ENCODE measurements around the gene SEPTIN10.

SEPTIN10 gene

GRCh38 chr2:109545828-109546713 lies 67.7 kb downstream of the SEPTIN10 start (continued):
- TF ChIP-seq YY1 (tag by site-specific recombination; IDR thresholded peaks at IDR 0.05) = no peak
- no peak for TF ChIP-seq ZNF350 (tag by site-specific recombination; IDR thresholded peaks at IDR 0.05)

GRCh38 chr2:109542384-109542783 lies 71.4 kb downstream of the SEPTIN10 start:
- no peak overlapping the region for H3K27ac ChIP-seq (ENCODE audit: extremely low read depth, low read depth, low read length)
- ChIA-PET POLR2A (no interaction called here), CTCF (interaction anchor here (3.3 to 6.4 kb wide), 2 partner anchors 66 to 193 kb away, joined by 18 to 76 read pairs; no protein-coding TSS in a partner anchor)
- no peaks in the 10 kb centered on the region for H3K9me3 ChIP-seq (ENCODE audit: control insufficient read depth, insufficient read depth, low read depth, low read length)
- H3K4me1 ChIP-seq (ENCODE audit: control insufficient read depth, insufficient read depth, low read length) = no peaks in the 10 kb centered on the region
- TF ChIP-seq ZNF791 (tag by site-specific recombination; IDR thresholded peaks at IDR 0.05) = no peak
- TF ChIP-seq ZNF202 (tag by site-specific recombination; IDR thresholded peaks at IDR 0.05; ENCODE audit: borderline replicate concordance) = no peak
- TF ChIP-seq, protein P1, sequence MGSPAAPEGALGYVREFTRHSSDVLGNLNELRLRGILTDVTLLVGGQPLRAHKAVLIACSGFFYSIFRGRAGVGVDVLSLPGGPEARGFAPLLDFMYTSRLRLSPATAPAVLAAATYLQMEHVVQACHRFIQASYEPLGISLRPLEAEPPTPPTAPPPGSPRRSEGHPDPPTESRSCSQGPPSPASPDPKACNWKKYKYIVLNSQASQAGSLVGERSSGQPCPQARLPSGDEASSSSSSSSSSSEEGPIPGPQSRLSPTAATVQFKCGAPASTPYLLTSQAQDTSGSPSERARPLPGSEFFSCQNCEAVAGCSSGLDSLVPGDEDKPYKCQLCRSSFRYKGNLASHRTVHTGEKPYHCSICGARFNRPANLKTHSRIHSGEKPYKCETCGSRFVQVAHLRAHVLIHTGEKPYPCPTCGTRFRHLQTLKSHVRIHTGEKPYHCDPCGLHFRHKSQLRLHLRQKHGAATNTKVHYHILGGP (tag by site-specific recombination; IDR thresholded peaks at IDR 0.05) = no peak
- no peak for TF ChIP-seq ZNF140 (tag by site-specific recombination; IDR thresholded peaks at IDR 0.05)
- TF ChIP-seq ZNF623 (tag by site-specific recombination; IDR thresholded peaks at IDR 0.05) = no peak
- no peak for TF ChIP-seq FEZF1 (tag by site-specific recombination; IDR thresholded peaks at IDR 0.05)
- no peak for TF ChIP-seq ZNF777 (tag by site-specific recombination; IDR thresholded peaks at IDR 0.05; ENCODE audit: borderline replicate concordance)
- peaks cover 0 to 4% of the 10 kb centered on the region in 2 experiments; a peak in 1 of 3 replicates for H3K36me3 ChIP-seq (ENCODE audit: control insufficient read depth in 2 of 2, insufficient read depth in 1 of 2, low read length in 2 of 2)
- H3K4me3 ChIP-seq (ENCODE audit: low read depth, low read length) = no peak overlapping the region

GRCh38 chr2:109538546-109538945 lies 75.2 kb downstream of the SEPTIN10 start:
- Histone ChIP-seq H3K27ac (ENCODE audit: extremely low read depth, low read depth, low read length) (no peak overlapping the region), H3K36me3 (ENCODE audit: control insufficient read depth in 2 of 2, insufficient read depth in 1 of 2, low read length in 2 of 2) (no peaks in the 10 kb centered on the region), H3K4me3 (ENCODE audit: low read depth, low read length) (no peak overlapping the region), H3K9me3 (ENCODE audit: control insufficient read depth, insufficient read depth, low read depth, low read length) (no peaks in the 10 kb centered on the region), H3K4me1 (ENCODE audit: control insufficient read depth, insufficient read depth, low read length) (no peaks in the 10 kb centered on the region)
- CTCF ChIA-PET = no interaction called here
- no peak for TF ChIP-seq ZNF544 (tag by site-specific recombination; IDR thresholded peaks at IDR 0.05)
- no peak for TF ChIP-seq ZBTB8A (tag by site-specific recombination; IDR thresholded peaks at IDR 0.05)
- no peak for TF ChIP-seq ZNF354C (tag by site-specific recombination; IDR thresholded peaks at IDR 0.05; ENCODE audit: borderline replicate concordance, low read depth)
- no peak for TF ChIP-seq ZNF19 (tag by site-specific recombination; IDR thresholded peaks at IDR 0.05; ENCODE audit: low read depth)
- no peak for TF ChIP-seq ZNF560 (tag by site-specific recombination; IDR thresholded peaks at IDR 0.05; ENCODE audit: borderline replicate concordance)
- no peak for TF ChIP-seq ZNF350 (tag by site-specific recombination; IDR thresholded peaks at IDR 0.05)
- no peak for TF ChIP-seq ZNF701 (tag by site-specific recombination; IDR thresholded peaks at IDR 0.05)
- no peak for TF ChIP-seq ZNF174 (tag by site-specific recombination; IDR thresholded peaks at IDR 0.05)
- TF ChIP-seq ZNF423 (tag by site-specific recombination; IDR thresholded peaks at IDR 0.05) = no peak
- no peak for TF ChIP-seq ZNF664 (tag by site-specific recombination; IDR thresholded peaks at IDR 0.05)
- TF ChIP-seq ZNF37A (tag by site-specific recombination; IDR thresholded peaks at IDR 0.05) = no peak
- no peak for TF ChIP-seq ZNF416 (tag by site-specific recombination; IDR thresholded peaks at IDR 0.05)
- no peak for TF ChIP-seq ZNF629 (tag by site-specific recombination; IDR thresholded peaks at IDR 0.05)
- TF ChIP-seq SP2 (tag by site-specific recombination; IDR thresholded peaks at IDR 0.05) = no peak
- TF ChIP-seq MZF1 (tag by site-specific recombination; IDR thresholded peaks at IDR 0.05; ENCODE audit: borderline replicate concordance) = no peak
- no peak for TF ChIP-seq ZNF514 (tag by site-specific recombination; IDR thresholded peaks at IDR 0.05)
- TF ChIP-seq ZNF302 (tag by site-specific recombination; IDR thresholded peaks at IDR 0.05; ENCODE audit: low read depth) = no peak
- no peak for TF ChIP-seq ZFP41 (tag by site-specific recombination; IDR thresholded peaks at IDR 0.05; ENCODE audit: borderline replicate concordance)
- POLR2A ChIA-PET = no interaction called here
